ENCODE results near the gene ZNF648.
A peak's percentile ranks its signal among the peaks of the same experiment; 100 is the strongest.
"Not testable (repeated sequence)": the region's sequence is repeated elsewhere in the genome, so short reads cannot be mapped to it uniquely, and the experiment has no call there.

Gene ZNF648

DNA sequence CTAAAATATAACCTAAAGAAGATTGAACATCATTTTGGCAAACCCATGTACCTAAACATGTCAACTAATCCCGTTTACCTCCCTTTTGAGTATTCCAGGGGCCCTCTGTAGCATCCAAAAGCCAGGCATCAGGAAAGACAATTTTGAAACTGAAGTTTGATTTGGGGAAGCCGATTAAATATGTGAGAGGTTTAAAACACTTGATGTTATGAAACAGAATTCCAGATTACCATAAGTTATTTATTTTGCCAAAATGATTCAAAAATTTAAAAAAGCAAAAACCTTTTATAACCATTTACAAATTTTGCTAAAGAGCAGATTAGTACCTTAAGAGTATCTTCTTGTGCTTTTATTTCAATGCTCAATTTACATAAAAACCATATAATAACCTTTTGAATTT lies 23.3 kb downstream of the ZNF648 start:
- no peak overlapping the region for H3K4me3 ChIP-seq (ENCODE audit: low read depth, low read length)
- TF ChIP-seq, protein P1, sequence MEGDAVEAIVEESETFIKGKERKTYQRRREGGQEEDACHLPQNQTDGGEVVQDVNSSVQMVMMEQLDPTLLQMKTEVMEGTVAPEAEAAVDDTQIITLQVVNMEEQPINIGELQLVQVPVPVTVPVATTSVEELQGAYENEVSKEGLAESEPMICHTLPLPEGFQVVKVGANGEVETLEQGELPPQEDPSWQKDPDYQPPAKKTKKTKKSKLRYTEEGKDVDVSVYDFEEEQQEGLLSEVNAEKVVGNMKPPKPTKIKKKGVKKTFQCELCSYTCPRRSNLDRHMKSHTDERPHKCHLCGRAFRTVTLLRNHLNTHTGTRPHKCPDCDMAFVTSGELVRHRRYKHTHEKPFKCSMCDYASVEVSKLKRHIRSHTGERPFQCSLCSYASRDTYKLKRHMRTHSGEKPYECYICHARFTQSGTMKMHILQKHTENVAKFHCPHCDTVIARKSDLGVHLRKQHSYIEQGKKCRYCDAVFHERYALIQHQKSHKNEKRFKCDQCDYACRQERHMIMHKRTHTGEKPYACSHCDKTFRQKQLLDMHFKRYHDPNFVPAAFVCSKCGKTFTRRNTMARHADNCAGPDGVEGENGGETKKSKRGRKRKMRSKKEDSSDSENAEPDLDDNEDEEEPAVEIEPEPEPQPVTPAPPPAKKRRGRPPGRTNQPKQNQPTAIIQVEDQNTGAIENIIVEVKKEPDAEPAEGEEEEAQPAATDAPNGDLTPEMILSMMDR (IDR thresholded peaks at IDR 0.05; ENCODE audit: low read depth, low read length, missing control alignments) = no peak
- in situ Hi-C loops (cut with HindIII; ENCODE audit: low sequenced_read_pairs) = no loop called here
- no peak for DNase-seq (ENCODE audit: low read depth)

DNA sequence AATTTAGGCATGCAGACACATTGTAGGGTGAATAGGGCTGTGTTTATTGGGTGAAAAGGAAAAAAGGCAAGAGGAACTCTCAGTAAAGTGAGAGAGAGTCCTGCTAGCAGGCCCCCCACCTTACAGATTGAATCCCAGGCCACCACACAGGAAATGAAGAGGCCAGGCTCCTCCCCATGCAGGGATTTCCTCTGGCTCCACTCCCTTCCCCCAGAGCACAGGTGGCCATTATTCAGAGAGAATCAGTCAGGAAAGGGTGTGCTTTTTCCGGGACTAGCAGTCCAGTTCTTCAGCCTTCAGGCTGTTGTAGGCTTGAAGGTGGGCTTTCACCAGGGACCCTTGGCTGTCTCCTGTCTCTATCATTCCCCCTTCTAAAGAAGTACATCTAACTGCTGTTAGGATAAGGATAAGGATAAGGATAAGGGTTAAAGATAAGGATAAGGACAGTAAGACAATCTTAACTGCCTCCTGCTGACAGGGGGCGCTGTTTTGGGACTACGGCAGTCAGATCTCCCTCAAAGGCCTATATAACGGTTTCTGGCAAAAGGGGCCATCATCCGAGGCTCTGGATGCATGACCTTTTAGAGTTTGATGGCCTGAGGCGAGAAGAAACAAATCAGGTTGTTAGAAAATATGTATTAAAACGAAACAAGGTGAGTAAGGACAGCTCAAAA lies 26.3 kb downstream of the ZNF648 start:
- TF ChIP-seq, protein P1 (IDR thresholded peaks at IDR 0.05; ENCODE audit: low read depth, low read length, missing control alignments) = no peak
- in situ Hi-C loops (cut with HindIII; ENCODE audit: low sequenced_read_pairs) = no loop called here
- no peak overlapping the region for H3K4me3 ChIP-seq (ENCODE audit: low read depth, low read length)
- DNase-seq (ENCODE audit: low read depth) = no peak

DNA sequence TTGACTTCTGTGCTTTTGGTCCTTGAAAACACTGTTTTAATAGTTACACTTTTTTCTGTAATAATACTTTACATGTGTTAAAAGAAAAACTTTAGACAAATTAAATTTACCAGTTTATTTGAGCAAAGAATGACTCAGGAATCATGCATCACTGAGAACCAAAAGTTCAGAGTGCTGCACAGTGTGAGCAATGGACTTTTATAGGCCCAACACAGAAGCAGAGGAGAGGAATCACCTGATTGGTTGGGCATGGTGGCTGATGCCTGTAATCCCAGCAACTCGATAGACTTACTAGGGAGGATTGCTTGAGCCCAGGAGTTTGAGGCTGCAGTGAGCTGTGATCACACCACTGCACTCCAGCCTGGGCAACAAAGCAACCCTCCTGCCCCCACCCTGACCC lies 29.3 kb downstream of the ZNF648 start:
- in situ Hi-C loops (cut with HindIII; ENCODE audit: low sequenced_read_pairs) = loop anchor here (5.0 kb wide), 1 partner anchor 40 kb away; no protein-coding TSS in a partner anchor
- H3K4me3 ChIP-seq (ENCODE audit: low read depth, low read length) = no peak overlapping the region
- TF ChIP-seq, protein P1 (IDR thresholded peaks at IDR 0.05; ENCODE audit: low read depth, low read length, missing control alignments) = no peak
- no peak for DNase-seq (ENCODE audit: low read depth)

DNA sequence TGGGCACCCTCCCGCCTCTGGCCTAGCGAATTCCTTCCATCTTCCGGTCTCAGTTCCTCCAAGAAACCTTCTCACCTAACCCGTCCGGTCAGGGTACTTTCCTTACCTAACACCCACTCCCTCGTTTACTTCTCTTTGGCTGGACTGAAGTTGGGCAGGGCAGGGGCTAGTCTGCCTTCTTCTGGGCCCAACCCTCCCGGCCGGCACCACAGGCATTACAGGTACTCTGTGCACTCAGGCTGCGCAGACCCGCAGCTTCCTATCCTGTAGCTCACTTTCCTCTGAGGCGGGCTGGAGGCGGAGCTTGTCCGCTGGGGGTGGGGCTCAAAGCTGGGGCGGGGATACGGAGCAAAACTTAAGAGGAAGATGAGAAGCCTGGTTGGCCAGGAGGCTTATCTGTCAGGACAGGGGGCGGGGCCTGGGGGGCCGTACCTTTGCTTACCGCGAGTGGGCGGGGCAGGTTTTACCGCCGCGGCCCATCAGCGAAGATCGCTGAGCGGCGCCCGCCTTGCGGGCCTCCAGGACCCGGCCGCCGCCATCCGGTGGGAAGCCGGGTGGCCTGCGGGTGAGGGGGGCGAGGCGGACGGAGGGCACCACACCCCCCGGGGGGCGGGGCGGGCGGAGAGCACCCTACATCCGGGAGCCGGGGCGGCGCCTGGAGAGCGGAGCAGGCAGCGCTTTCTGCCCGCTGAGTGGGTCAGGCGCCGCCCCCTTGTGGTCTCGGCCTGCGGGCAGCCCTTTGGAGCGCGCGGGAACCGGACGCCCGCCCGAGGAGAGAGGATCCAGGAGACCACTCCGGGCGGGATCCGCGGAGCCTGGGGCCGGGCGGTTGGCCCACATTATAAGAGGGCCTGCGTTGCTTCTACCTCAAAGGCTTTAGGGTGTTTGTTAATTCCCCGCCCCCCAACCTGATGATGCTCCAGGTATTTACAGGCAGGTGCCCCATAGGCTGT lies 31.9 kb downstream of the ZNF648 start:
- H3K4me3 ChIP-seq (ENCODE audit: low read depth, low read length) = peak overlapping the region; percentile 52
- in situ Hi-C loops (cut with HindIII; ENCODE audit: low sequenced_read_pairs) = loop anchor here (5.0 kb wide), 1 partner anchor 43 kb away; no protein-coding TSS in a partner anchor
- DNase-seq (ENCODE audit: low read depth) = peak; percentile 84
- TF ChIP-seq, protein P1 (IDR thresholded peaks at IDR 0.05; ENCODE audit: low read depth, low read length, missing control alignments) = peak; percentile 23

DNA sequence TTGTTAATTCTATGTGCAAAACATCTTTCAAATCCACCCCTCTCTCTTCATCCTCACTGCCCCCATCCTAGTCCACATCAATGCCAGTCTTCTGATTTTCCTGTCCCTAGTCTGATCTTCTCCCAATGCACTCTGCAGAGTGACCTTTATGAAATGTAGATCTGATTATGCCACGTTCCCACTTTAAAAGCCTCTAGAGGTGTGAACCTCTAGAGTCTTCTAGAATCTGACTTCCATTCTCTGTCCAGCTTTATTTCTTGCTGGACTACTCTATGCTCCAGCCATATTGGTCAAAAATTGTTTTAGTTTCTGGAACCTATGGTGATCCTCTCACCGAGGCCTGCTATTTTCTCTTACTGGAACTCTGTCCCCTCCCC lies 32.5 kb downstream of the ZNF648 start:
- DNase-seq (ENCODE audit: low read depth) = no peak
- peak overlapping the region; percentile 52 for H3K4me3 ChIP-seq (ENCODE audit: low read depth, low read length)
- in situ Hi-C loops (cut with HindIII; ENCODE audit: low sequenced_read_pairs) = no loop called here
- TF ChIP-seq, protein P1 (IDR thresholded peaks at IDR 0.05; ENCODE audit: low read depth, low read length, missing control alignments) = no peak

DNA sequence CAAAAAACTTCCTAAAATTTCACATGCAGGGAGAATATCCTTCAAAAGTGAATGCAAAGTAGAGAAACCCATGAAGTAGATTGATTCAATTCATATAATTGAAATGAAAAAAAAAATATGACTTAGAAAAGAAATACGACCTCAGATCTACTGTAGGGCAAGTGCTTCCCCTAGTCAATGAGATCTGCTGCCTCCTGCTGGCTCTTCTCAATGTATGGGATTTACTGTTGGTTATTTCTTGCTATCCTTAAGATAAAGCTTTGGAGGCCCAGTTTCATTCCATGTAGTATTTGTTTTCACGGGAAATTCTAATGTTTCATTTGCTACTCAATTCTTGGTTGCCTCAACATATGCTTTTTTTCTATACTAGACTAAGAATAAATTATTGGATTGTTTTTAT lies 46.2 kb downstream of the ZNF648 start:
- no peak overlapping the region for H3K4me3 ChIP-seq (ENCODE audit: low read depth, low read length)
- in situ Hi-C loops (cut with HindIII; ENCODE audit: low sequenced_read_pairs) = no loop called here
- no peak for DNase-seq (ENCODE audit: low read depth)
- TF ChIP-seq, protein P1 (IDR thresholded peaks at IDR 0.05; ENCODE audit: low read depth, low read length, missing control alignments) = no peak

DNA sequence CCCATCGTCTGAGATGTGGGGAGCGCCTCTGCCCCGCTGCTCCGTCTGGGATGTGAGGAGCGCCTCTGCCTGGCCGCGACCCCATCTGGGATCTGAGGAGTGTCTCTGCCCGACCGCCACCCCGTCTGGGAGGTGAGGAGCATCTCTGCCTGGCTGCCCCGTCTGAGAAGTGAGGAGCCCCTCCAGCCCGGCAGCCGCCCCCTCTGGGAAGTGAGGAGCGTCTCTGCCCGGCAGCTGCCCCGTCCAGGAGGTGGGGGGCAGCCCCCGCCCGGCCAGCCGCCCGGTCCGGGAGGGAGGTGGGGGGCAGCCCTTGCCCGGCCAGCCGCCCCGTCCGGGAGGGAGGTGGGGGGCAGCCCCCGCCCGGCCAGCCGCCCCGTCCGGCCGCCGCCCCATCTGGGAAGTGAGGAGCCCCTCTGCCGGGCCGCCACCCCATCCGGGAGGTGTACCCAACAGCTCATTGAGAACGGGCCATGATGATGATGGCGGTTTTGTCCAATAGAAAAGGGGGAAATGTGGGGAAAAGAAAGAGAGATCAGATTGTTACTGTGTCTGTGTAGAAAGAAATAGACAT lies 50.6 kb downstream of the ZNF648 start:
- in situ Hi-C loops (cut with HindIII; ENCODE audit: low sequenced_read_pairs); DNase-seq (ENCODE audit: low read depth): not testable (repeated sequence)

DNA sequence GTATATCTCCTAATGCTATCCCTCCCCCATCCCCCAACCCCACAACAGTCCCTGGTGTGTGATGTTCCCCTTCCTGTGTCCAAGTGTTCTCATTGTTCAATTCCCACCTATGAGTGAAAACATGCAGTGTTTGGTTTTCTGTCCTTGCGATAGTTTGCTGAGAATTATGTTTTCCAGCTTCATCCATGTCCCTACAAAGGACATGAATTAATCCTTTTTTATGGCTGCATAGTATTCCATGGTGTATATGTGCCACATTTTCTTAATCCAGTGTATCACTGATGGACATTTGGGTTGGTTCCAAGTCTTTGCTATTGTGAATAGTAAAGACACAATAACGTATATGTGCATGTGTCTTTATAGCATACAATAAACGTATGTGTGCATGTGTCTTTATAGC lies 56.1 kb downstream of the ZNF648 start:
- not testable (repeated sequence) for DNase-seq (ENCODE audit: low read depth)

More for the DNA sequence above, 50.6 kb downstream of the ZNF648 start:
- H3K4me3 ChIP-seq (ENCODE audit: low read depth, low read length) = not testable (repeated sequence)

More for the DNA sequence above, 56.1 kb downstream of the ZNF648 start:
- H3K4me3 ChIP-seq (ENCODE audit: low read depth, low read length); in situ Hi-C loops (cut with HindIII; ENCODE audit: low sequenced_read_pairs): not testable (repeated sequence)
